Kidney (tissue), 14 donors: ENCODE data around the gene ADM2. TPM values are rescaled to one million over a fixed set of nuclear protein-coding genes. Genes with fewer than 3 reads are reported as not detected.

Source experiments
- DNase-seq, 5 donors: peaks; one replicate each; pipeline ENCODE4 v3.0.0-alpha.2; 2013 to 2020
- FAIRE-seq: peaks from 2 replicates; lab custom pipeline; 2012; peaks lifted over from hg19 to GRCh38; lab: Jason Lieb, UNC
- H3K27ac ChIP-seq, 2 donors: one replicate each; pipeline ENCODE4 v1.7.0; 2013; ENCODE audit warnings: low read depth in 2 of 2, low read length in 2 of 2, inconsistent platforms in 1 of 2
- H3K27me3 ChIP-seq: one replicate; pipeline ENCODE4 v1.7.1; 2013; ENCODE audit warnings: low read length, inconsistent platforms; ENCODE audit not compliant: control insufficient read depth, insufficient read depth
- H3K36me3 ChIP-seq, 3 donors: one replicate each; pipeline versions ENCODE4 v1.7.0 to v1.7.1; 2013; ENCODE audit warnings: low read length in 3 of 3, control low read depth in 1 of 3, inconsistent platforms in 1 of 3; ENCODE audit not compliant: insufficient read depth in 3 of 3, control insufficient read depth in 2 of 3
- H3K4me1 ChIP-seq, 3 donors: one replicate each; pipeline versions ENCODE4 v1.7.0 to v1.7.1; 2013; ENCODE audit warnings: low read length in 3 of 3, inconsistent platforms in 1 of 3, low read depth in 1 of 3; ENCODE audit not compliant: control insufficient read depth in 2 of 3, insufficient read depth in 2 of 3
- H3K4me3 ChIP-seq, 3 donors: one replicate each; pipeline versions ENCODE4 v1.7.0 to v1.8.1; 2013; ENCODE audit warnings: low read length in 3 of 3, control low read depth in 1 of 3, inconsistent platforms in 1 of 3
- H3K9ac ChIP-seq, 3 donors: one replicate each; pipeline versions ENCODE4 v1.7.0 to v1.7.1; 2013; ENCODE audit warnings: low read length in 3 of 3, control low read depth in 1 of 3, inconsistent platforms in 1 of 3
- H3K9me3 ChIP-seq, 3 donors: one replicate each; pipeline versions ENCODE4 v1.7.0 to v1.7.1; 2013; ENCODE audit warnings: low read length in 3 of 3, control low read depth in 1 of 3, inconsistent platforms in 1 of 3; ENCODE audit not compliant: control insufficient read depth in 2 of 3, insufficient read depth in 1 of 3
- intact Hi-C: fragments of 100-400 bp; cut with DNase I; formaldehyde crosslinking; loops from one replicate; pipeline ENCODE4 v1.11.1; 2022
- polyA plus RNA-seq: library from polyadenylated mRNA; stranded (reverse); fragments of 350-450 nt; fragmentation: Illumina TruSeq; extraction: RNeasy Lipid Tissue Mini Kit (QIAGEN cat#74804); gene quantifications from one replicate; pipeline ENCODE4 v1.2.3, GENCODE V29; 2014; ENCODE audit warnings: low read depth, low replicate concordance; ENCODE audit not compliant: insufficient read depth
- total RNA-seq: library from RNA; stranded (reverse); fragmentation: NEBNext Ultra II Directional; extraction: Animal tissue kit (Norgen Biotek cat#: 25700); gene quantifications from one replicate; pipeline ENCODE4 v1.2.1, GENCODE V29; 2021
- TF ChIP-seq, protein P1 (sequence below): IDR thresholded peaks from 3 replicates; pipeline ENCODE4 v1.5.1; 2012; ENCODE audit warnings: mild to moderate bottlenecking, moderate library complexity, borderline replicate concordance; ENCODE audit not compliant: insufficient read depth; ENCODE audit errors: extremely low read depth
- donor health status: control.
- donor health status: control.
- donor health status: control.
- donor health status: control.
- donor health status: control.
- donor health status: DM: yes; HTN: yes; CAD: no.
- donor health status: Normal renal cell carcinoma (clear cell type).

ADM2 gene
- total and polyA plus RNA-seq, 2 donors from 2014 or later: 8.0 to 10.6 TPM

DNA sequence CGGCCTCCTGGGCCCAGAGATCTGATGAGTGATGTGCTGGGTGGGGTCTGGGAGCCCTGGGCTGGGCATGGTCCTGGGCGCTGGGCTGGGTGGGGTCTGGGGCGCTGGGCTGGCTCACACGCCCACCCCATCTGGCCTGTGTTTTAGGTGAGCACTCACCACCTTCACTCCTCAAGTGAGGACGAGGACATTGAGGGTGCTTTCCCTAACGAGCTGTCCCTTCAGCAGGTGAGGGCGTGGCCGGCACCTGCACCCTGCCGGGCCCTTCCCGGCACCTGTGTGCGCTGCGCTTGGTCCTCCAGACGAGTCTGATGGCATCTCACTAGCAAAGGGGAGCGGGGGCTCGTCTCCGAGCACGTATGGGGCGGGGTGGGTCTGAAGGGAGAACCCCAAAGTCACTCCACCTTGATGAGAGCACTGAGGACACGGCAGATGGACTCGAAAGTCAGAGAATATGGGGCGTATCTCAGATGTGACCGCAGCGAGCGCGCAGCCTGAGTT is 44.5 kb upstream of the ADM2 start:
- no peak overlapping the region for H3K9ac ChIP-seq
- intact Hi-C loops: no loop called here
- no peaks in the 10 kb centered on the region for H3K9me3 ChIP-seq
- no peaks in the 10 kb centered on the region for H3K4me1 ChIP-seq
- FAIRE-seq: no peak
- no peaks in the 10 kb centered on the region for H3K27me3 ChIP-seq
- H3K36me3 ChIP-seq: peaks cover 0 to 32% (median 19%) of the 10 kb centered on the region in 3 donors
- no peak overlapping the region for H3K27ac ChIP-seq
- H3K4me3 ChIP-seq: no peak overlapping the region
- DNase-seq: peak in 1 of 5 donors; percentile 59
- TF ChIP-seq, protein P1, sequence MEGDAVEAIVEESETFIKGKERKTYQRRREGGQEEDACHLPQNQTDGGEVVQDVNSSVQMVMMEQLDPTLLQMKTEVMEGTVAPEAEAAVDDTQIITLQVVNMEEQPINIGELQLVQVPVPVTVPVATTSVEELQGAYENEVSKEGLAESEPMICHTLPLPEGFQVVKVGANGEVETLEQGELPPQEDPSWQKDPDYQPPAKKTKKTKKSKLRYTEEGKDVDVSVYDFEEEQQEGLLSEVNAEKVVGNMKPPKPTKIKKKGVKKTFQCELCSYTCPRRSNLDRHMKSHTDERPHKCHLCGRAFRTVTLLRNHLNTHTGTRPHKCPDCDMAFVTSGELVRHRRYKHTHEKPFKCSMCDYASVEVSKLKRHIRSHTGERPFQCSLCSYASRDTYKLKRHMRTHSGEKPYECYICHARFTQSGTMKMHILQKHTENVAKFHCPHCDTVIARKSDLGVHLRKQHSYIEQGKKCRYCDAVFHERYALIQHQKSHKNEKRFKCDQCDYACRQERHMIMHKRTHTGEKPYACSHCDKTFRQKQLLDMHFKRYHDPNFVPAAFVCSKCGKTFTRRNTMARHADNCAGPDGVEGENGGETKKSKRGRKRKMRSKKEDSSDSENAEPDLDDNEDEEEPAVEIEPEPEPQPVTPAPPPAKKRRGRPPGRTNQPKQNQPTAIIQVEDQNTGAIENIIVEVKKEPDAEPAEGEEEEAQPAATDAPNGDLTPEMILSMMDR: no peak

DNA sequence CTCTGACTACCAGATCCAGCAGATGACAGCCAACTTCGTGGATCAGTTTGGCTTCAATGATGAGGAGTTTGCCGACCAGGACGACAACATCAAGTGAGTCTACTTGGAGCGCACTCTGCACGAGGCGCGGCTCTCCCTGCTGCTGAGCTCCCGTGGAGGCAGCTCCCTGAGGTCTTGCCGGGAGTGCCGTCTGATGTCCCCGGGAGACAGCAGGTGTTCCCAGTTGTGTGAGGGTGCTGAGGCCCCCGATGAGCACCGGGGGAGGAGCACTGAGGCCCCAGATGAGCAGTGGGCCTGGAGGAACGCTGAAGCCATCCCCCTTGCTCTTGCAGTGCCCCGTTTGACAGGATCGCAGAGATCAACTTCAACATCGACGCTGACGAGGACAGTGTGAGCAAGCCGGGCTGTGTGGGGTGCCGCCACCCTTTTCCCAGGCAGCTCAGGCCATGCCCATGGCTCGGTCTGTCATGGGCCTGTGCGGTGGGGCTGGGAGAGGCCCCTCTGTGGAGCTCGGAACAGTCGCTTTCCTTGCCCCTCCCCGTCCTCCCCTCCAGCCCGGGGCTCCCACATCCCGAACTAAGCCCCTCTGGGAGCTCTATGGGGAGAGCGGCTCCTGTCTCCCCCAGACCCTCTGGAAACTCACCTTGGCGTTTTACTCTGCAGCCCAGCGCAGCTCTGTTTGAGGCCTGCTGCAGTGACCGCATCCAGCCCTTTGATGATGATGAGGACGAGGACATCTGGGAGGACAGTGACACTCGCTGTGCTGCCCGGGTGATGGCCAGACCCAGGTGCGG is 43.6 kb upstream of the ADM2 start:
- intact Hi-C loops: no loop called here
- FAIRE-seq: no peak
- Histone ChIP-seq H3K36me3 (peaks cover 0 to 25% (median 15%) of the 10 kb centered on the region in 3 donors), H3K9me3 (no peaks in the 10 kb centered on the region), H3K4me1 (no peaks in the 10 kb centered on the region), H3K27me3 (no peaks in the 10 kb centered on the region), H3K27ac (no peak overlapping the region), H3K4me3 (no peak overlapping the region), H3K9ac (no peak overlapping the region)
- peak in 1 of 5 donors; percentile 64 for DNase-seq
- TF ChIP-seq, protein P1: no peak

DNA sequence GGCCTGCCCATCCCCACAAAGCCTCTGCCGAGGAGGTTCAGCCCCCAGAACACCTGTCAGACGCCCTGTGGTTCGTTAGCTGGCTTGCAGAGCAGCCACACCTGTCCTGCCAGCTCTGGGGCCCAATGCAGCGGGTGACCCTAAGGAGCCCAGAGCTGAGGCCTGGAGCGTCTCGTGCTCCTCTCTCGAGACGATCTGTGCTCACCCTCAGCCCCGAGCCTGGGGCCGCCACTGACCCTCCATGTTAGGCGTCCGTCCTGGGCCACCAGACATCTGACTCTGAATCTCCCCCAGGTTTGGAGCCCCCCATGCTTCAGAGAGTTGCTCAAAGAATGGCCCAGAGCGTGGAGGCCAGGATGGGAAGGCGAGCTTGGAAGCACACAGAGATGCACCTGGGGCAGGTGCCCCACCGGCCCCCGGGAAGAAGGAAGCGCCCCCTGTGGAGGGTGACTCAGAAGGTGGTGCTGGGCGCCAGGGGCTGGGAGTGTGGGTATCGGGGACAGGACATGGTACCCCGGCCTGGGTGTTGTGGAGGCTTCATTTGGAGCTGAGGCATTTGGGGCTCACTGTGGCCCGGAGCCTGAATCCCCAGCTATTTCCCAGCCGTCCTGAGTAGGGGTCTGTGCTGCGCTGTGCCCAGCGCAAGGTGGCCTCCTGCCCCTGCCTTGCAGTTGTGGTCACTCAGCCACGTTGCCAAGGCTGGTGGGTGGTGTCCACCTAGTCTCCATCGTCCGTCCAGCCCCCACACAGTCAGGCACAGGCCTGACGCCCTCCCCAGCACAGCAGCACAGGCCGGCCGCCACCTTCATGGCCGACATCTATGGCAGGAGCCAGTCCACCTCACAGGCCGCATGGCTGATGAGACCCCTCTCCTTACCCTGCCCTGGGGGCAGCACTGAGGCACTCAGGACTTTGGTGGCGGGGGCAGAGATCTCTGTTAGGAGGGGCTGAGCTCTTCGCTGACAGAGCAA is 42.8 kb upstream of the ADM2 start:
- H3K4me3 ChIP-seq: no peak overlapping the region

More for the DNA sequence above, 42.8 kb upstream of the ADM2 start:
- Histone ChIP-seq H3K27me3 (no peaks in the 10 kb centered on the region), H3K27ac (no peak overlapping the region), H3K9ac (no peak overlapping the region), H3K4me1 (peaks cover 0 to 6% (median 4%) of the 10 kb centered on the region in 3 donors), H3K36me3 (peaks cover 0 to 25% (median 15%) of the 10 kb centered on the region in 3 donors), H3K9me3 (no peaks in the 10 kb centered on the region)
- intact Hi-C loops: no loop called here
- DNase-seq (peak in 1 of 5 donors; percentile 73), FAIRE-seq (no peak)
- TF ChIP-seq, protein P1: no peak
